GM19395 (cell line): Measurements from ENCODE around the gene GLI3.
A peak's percentile ranks its signal among the peaks of the same experiment; 100 is the strongest.

Source experiments
- ATAC-seq: cut with Tn5 transposase; IDR thresholded peaks from one replicate; pipeline ENCODE4 v1.9.1; 2021; ENCODE audit warnings: mild to moderate bottlenecking, moderate library complexity; ENCODE audit not compliant: unreplicated experiment

Gene GLI3

DNA sequence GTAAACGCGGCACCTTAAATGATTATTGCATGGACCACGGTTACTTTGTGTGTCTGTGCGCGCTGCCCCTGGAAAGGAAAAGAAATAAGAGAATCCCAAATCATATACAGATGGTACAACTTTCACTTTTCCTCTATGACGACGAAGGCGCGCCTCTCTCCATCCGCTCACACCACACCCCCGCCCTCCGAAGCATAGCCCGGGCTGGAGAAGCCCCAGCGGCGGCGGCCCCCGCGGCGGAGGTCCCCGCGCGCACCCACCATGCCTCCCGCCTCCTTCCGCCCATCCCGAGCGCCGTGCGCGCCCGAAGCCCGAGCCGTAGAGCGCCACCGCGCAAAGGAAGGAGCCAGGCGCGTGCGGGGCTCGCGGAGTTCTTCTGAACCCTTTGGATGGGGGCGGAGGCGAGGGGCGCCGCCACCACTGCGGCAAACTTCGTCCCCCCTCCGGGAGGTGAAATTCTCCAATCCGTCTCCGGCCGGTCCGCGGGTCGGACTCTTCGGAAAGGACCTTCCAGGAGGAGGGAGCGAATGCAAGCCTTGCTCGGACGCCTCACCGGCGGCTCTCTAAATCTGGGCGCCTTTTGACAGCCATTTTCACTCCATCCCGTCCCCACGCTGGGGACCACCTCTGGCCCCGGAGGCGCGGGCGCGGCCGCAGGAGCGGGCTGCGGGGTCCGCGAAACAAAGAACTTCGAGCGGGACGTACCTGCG, 588 bp downstream of the GLI3 start:
- ATAC-seq, result peak; percentile 21

DNA sequence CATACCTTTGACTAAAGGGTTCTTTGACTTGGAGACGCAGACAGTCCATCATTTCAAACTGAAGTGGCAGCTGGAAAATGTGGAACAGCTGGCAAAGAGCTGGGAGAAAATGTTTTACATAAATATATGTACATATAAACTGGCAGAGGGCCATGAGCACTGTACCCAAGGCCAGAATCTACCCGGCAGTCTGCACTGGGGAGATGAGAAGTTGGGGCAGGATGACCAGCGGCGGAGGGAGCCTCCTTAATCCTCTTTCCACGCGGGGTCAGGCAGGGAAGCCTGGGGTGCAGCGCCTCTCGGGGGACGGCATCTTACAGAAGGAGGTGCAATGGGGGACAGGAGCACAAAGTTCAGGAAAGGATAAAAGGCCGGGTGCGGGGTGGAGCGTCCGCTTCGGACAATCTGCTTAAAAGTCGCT, 1.3 kb downstream of the GLI3 start:
- no peak for ATAC-seq

GRCh38 chr7:42234736-42235135, 2.3 kb downstream of the GLI3 start:
- ATAC-seq, result no peak

DNA sequence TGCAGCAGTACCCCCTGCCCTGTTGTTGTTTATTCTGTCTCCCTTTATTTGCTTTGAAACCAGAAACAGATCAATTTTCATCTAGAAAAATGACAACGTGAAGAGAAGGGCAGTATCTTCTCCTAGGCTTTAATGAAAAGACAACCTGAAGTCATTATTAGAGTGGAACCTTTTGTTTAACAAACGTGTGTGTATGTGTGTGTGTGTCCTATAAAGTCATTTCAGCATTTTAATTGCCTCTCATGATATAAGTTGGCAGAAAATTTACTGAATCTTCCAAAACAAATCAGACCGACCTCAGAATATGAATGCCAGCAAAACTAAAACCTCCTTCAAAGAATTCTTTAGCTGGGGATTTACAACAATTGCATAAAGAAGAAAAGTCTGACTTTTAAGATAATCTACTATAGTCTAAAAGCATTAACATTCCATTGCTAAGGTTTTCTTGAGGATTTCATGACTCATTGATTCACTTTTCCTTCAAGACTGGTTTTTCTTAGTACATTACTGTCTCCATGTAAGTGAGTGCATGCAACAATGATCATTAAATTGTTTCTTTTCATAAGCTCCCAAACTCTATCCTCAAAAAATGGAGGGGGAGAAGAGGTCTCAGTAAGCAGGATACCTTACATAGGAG, 3.2 kb downstream of the GLI3 start:
- ATAC-seq, result no peak

DNA sequence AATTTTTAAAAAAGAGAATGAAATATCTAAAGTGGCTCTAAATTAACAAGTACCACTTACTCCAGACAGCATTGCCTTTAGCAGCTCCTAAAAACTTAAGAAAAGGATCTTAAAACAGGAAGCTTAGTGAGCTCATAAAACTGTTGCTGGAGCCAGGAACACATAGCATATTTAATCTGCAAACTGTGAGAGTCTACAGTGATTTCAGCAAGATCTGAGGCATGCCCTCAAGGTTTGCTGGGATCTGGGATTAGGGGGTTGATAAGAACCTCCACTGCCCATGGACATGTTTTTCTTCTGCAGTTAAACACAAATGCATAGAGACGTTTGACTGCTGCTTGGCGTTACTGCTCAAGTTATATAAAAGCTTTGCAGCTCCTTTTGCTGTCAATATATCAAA, 3.8 kb downstream of the GLI3 start:
- no peak for ATAC-seq

- no peak for ATAC-seq
Measured at GRCh38 chr7:42232275-42232674, 4.7 kb downstream of the GLI3 start.

DNA sequence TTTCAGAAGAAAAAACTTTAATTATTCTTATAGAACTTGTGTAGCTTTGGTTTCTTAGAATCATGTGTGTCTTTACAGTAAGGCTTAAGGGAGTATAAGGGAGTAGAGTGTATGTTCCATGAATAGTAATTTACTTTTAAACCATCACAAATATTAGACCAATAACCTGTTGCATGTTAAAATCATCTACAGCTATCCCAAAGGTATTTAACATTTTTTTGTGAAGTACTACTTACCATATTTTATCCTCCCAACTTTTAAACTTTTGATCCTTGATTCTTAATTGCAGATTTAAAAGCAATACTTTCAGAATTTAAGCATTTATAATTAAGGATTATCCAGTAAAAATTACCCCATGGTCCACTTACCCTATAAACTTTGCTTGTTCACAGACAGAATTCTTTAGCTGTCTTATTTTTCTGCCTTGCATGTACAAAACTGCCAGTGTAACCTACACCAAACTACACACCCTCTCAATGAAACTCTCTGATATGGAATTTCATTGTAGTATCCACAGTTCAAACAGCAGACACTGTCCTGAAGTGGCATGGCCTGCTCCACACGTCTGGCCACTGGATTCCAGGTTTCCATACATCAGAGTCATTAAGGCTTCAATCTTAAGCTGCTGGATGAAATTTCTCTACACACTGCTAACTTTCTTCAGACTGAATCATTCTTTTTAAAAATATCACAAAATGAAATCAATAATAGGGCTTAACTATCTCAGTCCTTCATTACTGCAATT, 5.8 kb downstream of the GLI3 start:
- ATAC-seq, result no peak

DNA sequence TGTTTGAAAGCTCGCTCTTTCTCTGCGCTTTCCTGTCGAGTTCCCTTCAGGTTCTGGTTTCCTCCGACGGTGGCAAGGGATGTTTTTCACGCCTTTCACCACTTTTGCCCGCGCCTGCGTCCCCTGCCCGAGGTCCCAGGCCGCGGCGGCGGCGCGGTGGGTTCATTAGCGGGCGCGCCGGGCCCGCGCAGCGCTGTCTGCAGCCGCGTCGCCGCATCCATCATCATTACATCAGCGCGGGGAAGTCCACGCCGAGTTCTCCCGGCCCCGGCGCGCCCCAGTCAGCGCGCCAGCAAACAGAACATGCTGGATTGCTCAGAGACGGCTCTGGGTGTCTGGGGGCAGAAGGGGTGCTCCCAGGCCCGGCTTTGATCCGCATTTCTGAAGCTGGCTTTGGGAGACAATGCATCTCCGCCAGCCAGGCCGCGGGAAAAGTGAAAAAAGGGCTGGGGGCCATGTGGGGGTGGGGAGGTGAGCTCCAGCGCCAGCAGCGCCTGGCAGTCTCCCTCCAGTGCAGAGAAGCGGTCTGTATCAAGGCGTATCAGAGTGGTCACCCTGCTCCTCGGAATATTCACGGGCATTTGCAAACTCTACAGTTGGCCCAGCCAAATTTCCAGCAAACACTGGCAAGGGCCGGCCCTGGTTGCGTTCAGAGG, 8.9 kb downstream of the GLI3 start:
- peak; percentile 39 for ATAC-seq

DNA sequence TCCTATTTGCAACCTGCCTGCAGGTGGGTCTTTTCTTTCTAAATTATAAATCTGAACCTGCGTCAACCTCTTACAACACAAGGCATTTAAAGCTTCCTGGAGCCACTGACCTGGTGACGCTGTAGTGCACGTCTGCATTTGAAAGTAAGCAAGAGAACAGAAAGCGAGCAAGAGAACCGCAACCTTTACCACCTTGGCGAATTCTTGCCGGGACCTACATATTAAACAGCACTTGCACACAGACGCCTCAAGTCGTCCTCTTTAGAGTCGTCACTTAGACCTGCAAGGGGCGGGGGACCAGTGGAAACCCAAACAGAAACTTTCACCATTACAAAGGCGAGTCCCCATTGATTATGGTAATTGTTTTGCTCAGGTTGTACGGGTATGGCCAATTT, 9.5 kb downstream of the GLI3 start:
- peak; percentile 89 for ATAC-seq

DNA sequence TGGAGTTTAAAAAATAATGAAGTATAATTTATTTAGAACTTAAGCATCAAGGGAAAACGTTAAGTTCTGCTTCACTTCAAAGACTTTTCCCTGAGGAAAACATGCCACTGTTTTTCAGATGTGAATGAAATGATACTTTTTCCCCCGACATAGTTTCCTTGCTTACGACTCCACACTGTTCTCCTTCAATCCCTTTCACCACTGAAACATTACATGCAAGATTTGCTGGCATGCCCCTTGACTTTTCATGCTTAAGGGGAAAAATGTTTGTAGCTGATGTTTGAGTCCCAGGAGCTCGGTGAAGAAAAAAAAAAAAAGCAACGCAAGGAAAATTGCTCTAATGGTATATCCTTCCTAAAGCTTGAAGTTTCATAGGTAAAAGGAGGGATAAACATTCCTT, 10.0 kb downstream of the GLI3 start:
- no peak for ATAC-seq

GRCh38 chr7:42226354-42226941, 10.6 kb downstream of the GLI3 start:
- ATAC-seq, result no peak

DNA sequence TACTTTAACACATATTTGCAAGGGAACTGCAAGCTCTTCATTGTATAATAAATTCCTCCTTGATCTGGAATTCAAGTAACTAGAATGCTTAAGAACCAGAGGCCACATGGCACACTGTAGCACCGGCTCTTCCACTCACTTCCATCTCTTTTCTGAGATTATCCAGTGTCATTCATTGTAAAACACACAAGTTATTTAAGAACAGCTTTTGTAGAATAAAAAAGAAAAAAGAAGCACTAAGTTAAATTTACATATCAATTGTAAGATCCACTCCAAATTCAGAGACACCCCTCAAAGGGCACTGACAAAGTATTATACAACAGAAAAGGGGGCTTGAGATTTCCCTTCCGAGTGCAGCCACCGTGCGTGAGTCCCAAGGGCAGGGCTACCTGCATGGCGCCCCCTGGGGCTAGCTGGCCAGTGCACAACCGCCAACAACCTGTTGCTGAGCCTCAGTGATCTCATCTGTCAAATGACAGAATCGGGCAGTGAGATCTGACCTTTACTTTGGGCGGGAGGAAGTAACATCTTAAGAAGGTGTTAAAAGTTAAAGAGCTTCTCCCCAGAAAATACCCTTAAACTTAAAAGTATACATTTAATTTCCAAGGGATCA, 12.5 kb downstream of the GLI3 start:
- ATAC-seq, result no peak

GRCh38 chr7:42222891-42223290, 14.1 kb downstream of the GLI3 start:
- ATAC-seq, result no peak

- no peak for ATAC-seq
Measured at GRCh38 chr7:42222125-42222524, 14.9 kb downstream of the GLI3 start.

- no peak for ATAC-seq
Measured at GRCh38 chr7:42221304-42221703, 15.7 kb downstream of the GLI3 start.

DNA sequence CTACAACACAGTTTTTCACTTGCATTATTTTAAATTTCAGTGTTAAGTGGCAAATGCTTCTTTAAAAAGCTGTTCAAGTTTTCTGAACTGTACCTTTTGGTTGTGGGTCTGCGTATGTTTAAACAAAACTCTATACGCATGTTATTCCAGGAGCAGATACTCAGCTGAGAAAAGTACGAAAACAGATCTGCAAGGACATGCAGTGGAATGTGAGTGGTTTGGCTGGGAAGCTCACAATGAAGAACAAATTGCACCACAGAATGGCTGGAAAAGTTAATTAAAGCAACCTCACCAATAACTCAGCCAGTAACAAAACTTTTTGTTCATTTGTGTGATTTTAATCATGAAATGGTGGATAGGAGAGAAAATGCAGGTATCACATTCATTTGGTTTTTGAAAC, 17.6 kb downstream of the GLI3 start:
- no peak for ATAC-seq

GRCh38 chr7:42218248-42218647, 18.8 kb downstream of the GLI3 start:
- no peak for ATAC-seq

DNA sequence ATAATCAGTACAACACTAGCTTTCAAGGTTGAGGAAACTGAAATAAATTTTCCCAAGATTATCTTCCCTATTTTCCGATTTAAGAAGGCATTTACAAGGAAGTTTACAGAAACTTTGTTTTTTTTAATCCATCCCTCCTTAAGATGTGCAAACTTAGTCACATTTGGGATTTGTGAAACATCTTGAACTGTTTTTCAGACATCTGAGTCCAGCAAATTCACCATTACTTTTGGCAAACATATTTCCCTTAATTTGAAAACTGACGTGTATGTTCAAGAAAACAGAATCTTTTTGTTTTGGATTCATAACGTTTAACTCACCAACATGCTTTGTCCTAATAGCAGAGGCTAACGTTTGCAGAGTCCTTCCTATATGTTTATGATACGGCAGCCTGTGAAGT, 19.5 kb downstream of the GLI3 start:
- no peak for ATAC-seq

GRCh38 chr7:42217053-42217452, 20.0 kb downstream of the GLI3 start:
- no peak for ATAC-seq

DNA sequence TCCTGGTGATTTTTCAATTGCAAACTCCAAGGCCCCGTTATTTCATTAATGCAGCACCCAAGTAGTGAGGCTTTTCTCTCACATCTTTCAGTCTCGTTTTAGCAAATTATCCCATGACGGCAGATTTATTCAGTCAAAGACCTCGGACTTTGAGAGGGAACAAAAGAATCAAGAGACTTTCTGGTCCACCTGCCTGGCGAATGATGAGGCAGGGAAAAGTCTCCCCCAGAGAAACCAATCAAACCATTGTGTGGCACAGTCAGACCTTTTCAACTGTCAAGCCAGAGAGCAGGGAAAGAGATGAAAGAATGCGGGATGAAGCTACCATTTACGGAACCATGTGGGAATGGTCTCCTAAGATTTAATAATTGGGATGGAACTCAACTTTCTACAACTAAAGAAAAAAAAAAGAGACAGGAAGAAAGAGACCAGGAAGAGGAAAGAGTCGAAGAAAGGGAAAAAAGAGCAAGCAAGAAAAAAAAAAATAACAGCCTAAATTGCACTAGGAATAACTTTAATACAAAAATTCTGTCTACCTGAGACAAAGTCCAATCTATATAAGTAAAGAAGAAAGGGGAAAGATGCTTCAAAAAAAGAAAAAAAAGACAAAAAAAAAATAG, 22.8 kb downstream of the GLI3 start:
- no peak for ATAC-seq
